Hematopoietic multipotent progenitor cell treated with erythropoietin and hydrocortisone succinate and interleukin-3 and kit ligand, for 17 days (in vitro differentiated cells): ENCODE data around the gene TFAP2E.

Experiments used
- DNase-seq: peaks from one replicate; pipeline ENCODE4 v3.0.0-alpha.2; 2015; ENCODE audit warnings: low spot score

TFAP2E gene

GRCh38 chr1:35557118-35557610, 15.9 kb upstream of the TFAP2E start, which contains the start of gene KIAA0319L:
Gene KIAA0319L (minus strand): TSS chr1:35557403. CDS start chr1:35554491, 2,912 bp downstream.
- no peak for DNase-seq

GRCh38 chr1:35557611-35558373, 15.3 kb upstream of the TFAP2E start, which contains the start of gene NCDN:
Gene NCDN (plus strand): TSS chr1:35557799. CDS start chr1:35558191, 392 bp downstream.
- peak; percentile 92 for DNase-seq

- peak; percentile 18 for DNase-seq
These were observed 14.5 kb upstream of the TFAP2E start for GRCh38 chr1:35558374-35559316.

GRCh38 chr1:35559317-35559944, 13.7 kb upstream of the TFAP2E start:
- no peak for DNase-seq

DNA sequence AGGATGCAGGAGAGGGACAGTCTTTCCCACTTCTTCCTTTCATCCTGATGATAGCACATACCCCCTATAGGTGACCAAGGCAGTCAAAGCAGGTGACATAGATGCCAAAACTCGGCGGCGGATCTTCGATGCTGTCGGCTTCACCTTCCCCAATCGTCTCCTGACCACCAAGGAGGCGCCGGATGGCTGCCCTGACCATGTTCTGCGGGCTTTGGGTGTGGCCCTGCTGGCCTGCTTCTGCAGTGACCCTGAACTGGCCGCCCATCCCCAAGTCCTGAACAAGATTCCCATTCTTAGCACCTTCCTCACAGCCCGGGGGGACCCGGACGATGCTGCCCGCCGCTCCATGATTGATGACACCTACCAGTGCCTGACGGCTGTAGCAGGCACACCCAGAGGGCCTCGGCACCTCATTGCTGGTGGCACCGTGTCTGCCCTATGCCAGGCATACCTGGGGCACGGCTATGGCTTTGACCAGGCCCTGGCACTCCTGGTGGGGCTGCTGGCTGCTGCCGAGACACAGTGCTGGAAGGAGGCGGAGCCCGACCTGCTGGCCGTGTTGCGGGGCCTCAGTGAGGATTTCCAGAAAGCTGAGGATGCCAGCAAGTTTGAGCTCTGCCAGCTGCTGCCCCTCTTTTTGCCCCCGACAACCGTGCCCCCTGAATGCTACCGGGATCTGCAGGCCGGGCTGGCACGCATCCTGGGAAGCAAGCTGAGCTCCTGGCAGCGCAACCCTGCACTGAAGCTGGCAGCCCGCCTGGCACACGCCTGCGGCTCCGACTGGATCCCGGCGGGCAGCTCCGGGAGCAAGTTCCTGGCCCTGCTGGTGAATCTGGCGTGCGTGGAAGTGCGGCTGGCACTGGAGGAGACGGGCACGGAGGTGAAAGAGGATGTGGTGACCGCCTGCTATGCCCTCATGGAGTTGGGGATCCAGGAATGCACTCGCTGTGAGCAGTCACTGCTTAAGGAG, 12.6 kb upstream of the TFAP2E start:
- no peak for DNase-seq

GRCh38 chr1:35561297-35561971, 11.7 kb upstream of the TFAP2E start:
- no peak for DNase-seq

DNA sequence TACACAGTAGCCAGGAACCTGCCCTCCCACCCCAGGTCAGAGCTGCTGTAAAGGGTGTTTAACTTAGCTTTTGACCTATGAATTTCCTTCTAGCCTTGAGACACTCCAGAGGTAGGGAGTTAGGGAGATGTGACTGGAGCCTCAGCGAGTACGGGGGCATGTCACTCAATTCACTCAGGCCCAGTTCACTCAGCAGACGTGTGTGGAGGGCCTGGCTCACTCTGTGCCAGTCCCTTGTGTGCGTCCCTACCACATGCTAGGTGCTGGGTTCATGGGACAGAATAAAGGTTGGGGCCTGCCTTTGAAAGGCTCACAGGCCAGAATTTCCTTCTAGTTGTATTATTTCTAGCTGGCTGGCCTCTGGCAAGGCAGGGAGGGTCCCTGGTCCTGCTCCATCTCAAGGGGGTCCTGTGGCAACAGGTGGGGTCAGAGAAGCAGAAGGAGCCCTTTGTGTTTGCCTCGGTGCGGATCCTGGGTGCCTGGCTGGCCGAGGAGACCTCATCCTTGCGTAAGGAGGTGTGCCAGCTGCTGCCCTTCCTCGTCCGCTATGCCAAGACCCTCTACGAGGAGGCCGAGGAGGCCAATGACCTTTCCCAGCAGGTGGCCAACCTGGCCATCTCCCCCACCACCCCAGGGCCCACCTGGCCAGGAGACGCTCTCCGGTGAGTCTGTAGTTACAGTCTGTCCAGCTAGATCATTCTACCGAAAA, 11.0 kb upstream of the TFAP2E start:
- no peak for DNase-seq

DNA sequence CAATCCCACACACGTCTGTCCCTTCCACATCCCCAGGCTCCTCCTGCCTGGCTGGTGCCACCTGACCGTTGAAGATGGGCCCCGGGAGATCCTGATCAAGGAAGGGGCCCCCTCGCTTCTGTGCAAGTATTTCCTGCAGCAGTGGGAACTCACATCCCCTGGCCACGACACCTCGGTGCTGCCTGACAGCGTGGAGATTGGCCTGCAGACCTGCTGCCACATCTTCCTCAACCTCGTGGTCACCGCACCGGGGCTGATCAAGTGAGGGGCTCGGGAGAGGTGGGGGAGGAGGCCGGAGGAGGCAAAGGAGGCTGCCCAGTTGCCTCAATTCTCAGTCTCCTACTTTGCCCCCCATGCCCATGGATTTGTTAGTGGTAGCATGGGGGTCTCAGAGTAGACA, 9.9 kb upstream of the TFAP2E start:
- no peak for DNase-seq

DNA sequence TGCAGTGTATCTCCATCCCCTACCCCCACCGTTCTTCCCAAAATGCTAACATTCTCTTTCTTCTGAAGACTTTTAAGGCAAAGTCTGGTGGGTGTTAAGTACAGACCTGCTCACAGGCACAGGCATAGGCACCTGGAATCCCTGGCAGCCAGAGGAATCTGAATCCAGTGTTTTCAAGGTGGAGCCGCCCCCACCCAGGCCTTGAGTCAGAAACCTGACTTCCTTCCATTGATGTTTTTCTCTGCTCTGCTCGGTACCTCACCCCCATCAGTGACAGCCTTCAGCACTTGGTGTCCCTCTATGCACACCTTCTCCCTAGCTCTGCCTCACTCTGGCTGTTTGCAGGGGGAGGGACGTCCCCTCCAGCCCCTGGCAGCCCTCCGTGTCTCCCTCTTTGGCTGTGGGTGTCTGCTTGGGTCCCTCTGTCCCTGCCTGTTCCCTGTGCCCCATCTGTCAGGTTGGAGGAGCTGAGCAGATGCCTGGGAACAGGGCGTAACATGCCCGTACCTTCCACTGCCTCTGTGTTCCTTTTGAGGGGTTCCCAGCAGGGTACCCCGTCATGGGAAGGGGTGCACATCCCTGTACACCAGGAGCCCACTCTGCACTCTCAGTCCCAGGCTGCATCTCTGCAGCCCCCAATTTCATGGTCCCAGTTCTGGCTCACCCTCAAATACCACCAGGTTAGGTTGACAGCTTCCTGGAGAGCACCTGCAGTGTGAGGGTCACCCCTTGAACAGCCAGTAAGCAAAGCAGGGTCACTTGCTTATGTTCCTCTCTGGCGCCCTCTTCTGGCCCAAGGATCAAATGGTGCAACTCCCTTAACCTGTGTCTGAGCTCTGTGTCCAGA, 8.9 kb upstream of the TFAP2E start:
- DNase-seq, result peak; percentile 87

- DNase-seq, result no peak
These were observed 8.0 kb upstream of the TFAP2E start for GRCh38 chr1:35564884-35565741.

DNA sequence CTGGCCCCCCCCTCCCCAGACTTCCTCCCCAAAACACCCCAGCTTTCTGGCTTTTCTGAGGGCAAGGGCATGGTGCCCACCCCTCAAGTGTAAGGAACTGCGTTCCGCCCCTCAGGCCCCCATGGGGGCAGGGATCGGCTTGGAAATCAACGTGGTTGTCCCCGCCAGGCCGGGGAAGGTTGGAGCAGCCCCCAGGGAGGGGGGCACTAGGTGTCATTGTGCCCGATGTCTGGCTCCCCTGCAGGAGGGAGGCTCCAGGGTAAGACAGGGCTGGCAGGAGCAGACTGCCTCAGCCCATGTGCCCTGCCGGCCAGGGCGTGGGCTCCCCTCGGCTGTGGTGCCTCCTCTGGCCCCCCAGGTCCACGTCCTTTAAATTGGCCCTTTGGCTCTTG, 7.4 kb upstream of the TFAP2E start:
- DNase-seq, result no peak

GRCh38 chr1:35567947-35568558, 5.1 kb upstream of the TFAP2E start:
- no peak for DNase-seq

DNA sequence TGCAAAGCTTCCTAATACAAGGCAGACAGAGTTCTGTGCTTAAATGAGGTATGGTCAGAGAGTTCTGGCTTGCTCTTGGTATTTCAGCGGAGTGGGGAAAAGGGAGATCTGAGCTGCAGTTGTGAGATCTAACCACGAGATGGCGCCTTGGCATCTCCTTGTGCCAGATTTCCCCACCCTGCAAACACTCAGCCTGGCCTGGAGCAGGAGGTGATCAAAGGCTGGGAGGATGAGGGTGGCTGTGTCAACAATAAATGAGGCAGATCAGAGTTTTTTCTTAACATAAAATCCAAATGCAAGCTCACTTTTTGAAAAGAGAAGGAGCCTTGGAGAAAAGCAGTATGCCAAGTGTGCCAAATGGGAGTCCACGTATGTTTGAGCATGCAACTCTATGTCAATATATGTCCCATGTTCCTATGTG, 4.1 kb upstream of the TFAP2E start:
- DNase-seq, result peak; percentile 75

DNA sequence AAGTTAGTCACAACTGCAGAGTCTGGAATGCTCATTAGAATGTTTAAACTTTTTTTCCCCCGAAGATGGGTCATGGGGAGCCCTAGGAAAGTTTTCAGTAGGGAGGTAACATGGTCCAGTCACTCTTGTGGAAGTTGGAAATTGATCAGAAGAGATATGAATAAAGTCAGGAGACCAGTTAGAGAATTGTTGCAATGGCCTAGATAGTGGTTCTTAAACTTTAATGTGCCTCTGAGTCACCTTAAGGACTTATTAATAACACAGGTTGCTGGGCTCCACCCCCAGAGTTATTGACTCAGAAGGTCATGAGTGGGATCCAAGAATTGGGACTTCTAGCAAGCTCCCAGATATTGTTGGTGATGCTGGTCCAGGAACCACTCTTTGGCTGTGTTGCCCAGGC, 3.2 kb upstream of the TFAP2E start:
- no peak for DNase-seq

GRCh38 chr1:35570589-35571137, 2.5 kb upstream of the TFAP2E start:
- DNase-seq, result no peak

DNA sequence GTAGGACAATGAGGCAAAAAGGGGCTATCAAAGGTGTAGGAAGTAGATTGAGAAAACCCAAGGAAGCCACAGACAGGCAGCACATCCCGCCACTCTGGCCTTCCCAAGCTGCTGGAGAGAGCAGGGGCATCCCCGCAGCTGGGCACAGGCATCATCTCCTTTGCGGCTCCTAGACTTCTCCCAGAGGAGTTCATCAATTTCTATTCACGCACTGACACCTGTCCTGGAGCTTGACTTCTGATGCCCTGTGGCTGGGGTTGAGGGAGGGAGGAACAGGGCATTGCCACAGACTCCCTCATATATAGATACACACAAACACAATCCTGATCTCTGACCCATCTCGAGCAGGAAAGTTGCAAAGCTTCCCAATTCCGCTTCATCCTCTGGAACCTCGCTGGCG, 1.9 kb upstream of the TFAP2E start:
- no peak for DNase-seq

DNA sequence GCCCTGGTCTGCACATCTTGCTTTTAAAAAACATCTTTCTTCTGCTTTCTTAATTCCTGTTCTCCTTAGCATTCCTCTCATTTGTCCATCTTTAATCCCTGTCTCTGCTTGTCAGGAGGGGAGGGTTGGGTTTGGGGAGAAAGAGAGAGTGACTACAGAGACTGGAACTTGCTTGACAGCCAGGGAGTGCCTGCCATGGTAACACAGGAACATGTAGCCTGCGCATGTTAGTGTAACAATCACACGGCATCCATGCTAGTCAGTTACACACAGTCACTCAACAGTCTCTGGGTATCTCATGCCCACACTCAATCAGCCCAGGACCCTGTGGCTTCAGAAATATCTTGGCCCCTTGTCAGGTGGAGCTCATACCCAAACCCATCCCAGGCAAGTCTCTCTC, 818 bp upstream of the TFAP2E start:
- no peak for DNase-seq
